ENCODE data around the gene CRNKL1. TPM values are rescaled to one million over a fixed set of nuclear protein-coding genes. Genes with fewer than 3 reads are reported as not detected.
"Not testable (repeated sequence)": the region's sequence is repeated elsewhere in the genome, so short reads cannot be mapped to it uniquely, and the experiment has no call there.

The CRNKL1 gene
- total RNA-seq, 1 donor from 2014 or later, result 2.2 TPM

- no peak overlapping the region for H3K4me3 ChIP-seq
- peaks cover 5 to 8% of the 10 kb centered on the region in 2 donors for H3K36me3 ChIP-seq
- TF ChIP-seq, protein P1, sequence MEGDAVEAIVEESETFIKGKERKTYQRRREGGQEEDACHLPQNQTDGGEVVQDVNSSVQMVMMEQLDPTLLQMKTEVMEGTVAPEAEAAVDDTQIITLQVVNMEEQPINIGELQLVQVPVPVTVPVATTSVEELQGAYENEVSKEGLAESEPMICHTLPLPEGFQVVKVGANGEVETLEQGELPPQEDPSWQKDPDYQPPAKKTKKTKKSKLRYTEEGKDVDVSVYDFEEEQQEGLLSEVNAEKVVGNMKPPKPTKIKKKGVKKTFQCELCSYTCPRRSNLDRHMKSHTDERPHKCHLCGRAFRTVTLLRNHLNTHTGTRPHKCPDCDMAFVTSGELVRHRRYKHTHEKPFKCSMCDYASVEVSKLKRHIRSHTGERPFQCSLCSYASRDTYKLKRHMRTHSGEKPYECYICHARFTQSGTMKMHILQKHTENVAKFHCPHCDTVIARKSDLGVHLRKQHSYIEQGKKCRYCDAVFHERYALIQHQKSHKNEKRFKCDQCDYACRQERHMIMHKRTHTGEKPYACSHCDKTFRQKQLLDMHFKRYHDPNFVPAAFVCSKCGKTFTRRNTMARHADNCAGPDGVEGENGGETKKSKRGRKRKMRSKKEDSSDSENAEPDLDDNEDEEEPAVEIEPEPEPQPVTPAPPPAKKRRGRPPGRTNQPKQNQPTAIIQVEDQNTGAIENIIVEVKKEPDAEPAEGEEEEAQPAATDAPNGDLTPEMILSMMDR (IDR thresholded peaks at IDR 0.05), result no peak
- H3K9me3 ChIP-seq, result no peaks in the 10 kb centered on the region
- H3K4me1 ChIP-seq, result peaks cover 0 to 17% of the 10 kb centered on the region in 2 donors
- DNase-seq (ENCODE audit: low spot score in 2 of 2), result no peak
- no peaks in the 10 kb centered on the region for H3K27me3 ChIP-seq
- intact Hi-C loops (cut with DNase I), result no loop called here
- H3K27ac ChIP-seq, result no peak overlapping the region
Measured at GRCh38 chr20:20005342-20005741, 46.9 kb downstream of the CRNKL1 start.

DNA sequence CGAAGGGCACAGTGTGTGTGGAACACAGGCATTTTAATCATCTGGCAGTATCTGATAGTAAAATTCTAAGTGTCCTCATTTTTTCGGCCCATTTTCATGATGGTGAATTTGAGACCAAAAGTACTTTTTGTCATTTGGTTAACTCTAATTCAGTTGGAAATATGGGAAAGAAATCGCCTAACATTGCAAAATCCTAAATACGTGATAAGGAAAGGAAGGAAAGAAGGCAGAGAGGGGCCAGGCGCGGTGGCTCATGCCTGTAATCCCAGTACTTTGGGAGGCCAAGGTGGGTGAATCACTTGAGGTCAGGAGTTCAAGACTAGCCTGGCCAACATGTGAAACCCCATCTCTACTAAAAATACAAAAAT is 48.3 kb downstream of the CRNKL1 start:
- intact Hi-C loops (cut with DNase I), result loop anchor here (2.0 kb wide), 1 partner anchor 13 kb away; the partner anchor contains the start of gene NAA20
- peaks cover 8 to 11% of the 10 kb centered on the region in 2 donors for H3K36me3 ChIP-seq
- not testable (repeated sequence) for H3K9me3 ChIP-seq; DNase-seq (ENCODE audit: low spot score in 2 of 2); H3K27me3 ChIP-seq
- H3K4me1 ChIP-seq, result peaks cover 0 to 22% of the 10 kb centered on the region in 2 donors
- H3K27ac ChIP-seq, result peak overlapping the region; percentile 73 to 83
- H3K4me3 ChIP-seq, result peak overlapping the region; percentile 38 to 50

- Histone ChIP-seq H3K4me3 (peak overlapping the region; percentile 38 to 50), H3K4me1 (peaks cover 0 to 22% of the 10 kb centered on the region in 2 donors)
- peak; percentile 39 to 79 for DNase-seq (ENCODE audit: low spot score in 2 of 2)
Measured at GRCh38 chr20:20003031-20003954, 49.0 kb downstream of the CRNKL1 start.

GRCh38 chr20:20002101-20002998 is 49.9 kb downstream of the CRNKL1 start:
- intact Hi-C loops (cut with DNase I), result loop anchor here (2.0 kb wide), 1 partner anchor 14 kb away; the partner anchor contains the start of gene NAA20
- Histone ChIP-seq H3K36me3 (peaks cover 11 to 23% of the 10 kb centered on the region in 2 donors), H3K4me3 (peak overlapping the region in 1 of 2 donors; percentile 10), H3K27me3 (no peaks in the 10 kb centered on the region), H3K9me3 (no peaks in the 10 kb centered on the region), H3K4me1 (peaks cover 0 to 22% of the 10 kb centered on the region in 2 donors), H3K27ac (peak overlapping the region; percentile 73 to 83)
- DNase-seq (ENCODE audit: low spot score in 2 of 2), result no peak
- TF ChIP-seq, protein P1 (IDR thresholded peaks at IDR 0.05), result no peak

More at GRCh38 chr20:20003031-20003954, 49.0 kb downstream of the CRNKL1 start:
- Histone ChIP-seq H3K9me3 (no peaks in the 10 kb centered on the region), H3K27ac (peak overlapping the region; percentile 73 to 83), H3K27me3 (no peaks in the 10 kb centered on the region), H3K36me3 (peaks cover 8 to 17% of the 10 kb centered on the region in 2 donors)
- TF ChIP-seq, protein P1 (IDR thresholded peaks at IDR 0.05), result no peak
- intact Hi-C loops (cut with DNase I), result loop anchor here (2.0 kb wide), 1 partner anchor 14 kb away; the partner anchor contains the start of gene NAA20

DNA sequence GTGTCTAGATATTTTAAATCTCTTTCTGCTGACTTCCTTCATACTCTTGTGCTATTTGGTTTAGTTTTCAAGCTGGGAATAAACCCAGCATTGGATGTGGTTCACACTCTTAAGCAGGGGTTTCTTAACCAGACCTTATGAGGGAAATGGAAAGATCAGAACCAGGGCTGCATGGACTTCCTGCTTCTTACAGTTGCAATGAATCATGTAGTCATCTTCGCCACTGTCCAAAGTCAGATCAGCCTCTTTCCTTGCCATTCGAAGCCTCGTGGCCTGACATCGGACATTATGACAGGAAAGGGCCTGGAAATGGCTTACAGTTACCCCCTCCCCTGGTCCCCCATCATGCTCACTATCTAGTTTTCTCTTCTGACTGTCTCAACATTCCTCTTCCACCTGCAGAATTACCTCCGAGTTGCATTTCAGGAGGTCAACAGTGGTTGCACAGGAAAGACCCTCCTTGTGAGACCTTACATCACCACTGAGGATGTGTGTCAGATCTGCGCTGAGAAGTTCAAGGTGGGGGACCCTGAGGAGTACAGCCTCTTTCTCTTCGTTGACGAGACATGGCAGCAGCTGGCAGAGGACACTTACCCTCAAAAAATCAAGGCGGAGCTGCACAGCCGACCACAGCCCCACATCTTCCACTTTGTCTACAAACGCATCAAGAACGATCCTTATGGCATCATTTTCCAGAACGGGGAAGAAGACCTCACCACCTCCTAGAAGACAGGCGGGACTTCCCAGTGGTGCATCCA is 51.9 kb downstream of the CRNKL1 start:
- Histone ChIP-seq H3K27me3 (no peaks in the 10 kb centered on the region), H3K9me3 (no peaks in the 10 kb centered on the region), H3K36me3 (peaks cover 17 to 36% of the 10 kb centered on the region in 2 donors), H3K4me3 (no peak overlapping the region), H3K27ac (peak overlapping the region; percentile 36 to 47), H3K4me1 (peaks cover 0 to 22% of the 10 kb centered on the region in 2 donors)
- DNase-seq (ENCODE audit: low spot score in 2 of 2), result no peak
- TF ChIP-seq, protein P1 (IDR thresholded peaks at IDR 0.05), result no peak
- intact Hi-C loops (cut with DNase I), result no loop called here
